ENCODE results near the gene BOLA2. TPM values are rescaled to one million over a fixed set of nuclear protein-coding genes. Genes with fewer than 3 reads are reported as not detected.
"Not testable (repeated sequence)": the region's sequence is repeated elsewhere in the genome, so short reads cannot be mapped to it uniquely, and the experiment has no call there.

The BOLA2 gene
- total RNA-seq, 1 donor from 2014 or later: 24.7 TPM

DNA sequence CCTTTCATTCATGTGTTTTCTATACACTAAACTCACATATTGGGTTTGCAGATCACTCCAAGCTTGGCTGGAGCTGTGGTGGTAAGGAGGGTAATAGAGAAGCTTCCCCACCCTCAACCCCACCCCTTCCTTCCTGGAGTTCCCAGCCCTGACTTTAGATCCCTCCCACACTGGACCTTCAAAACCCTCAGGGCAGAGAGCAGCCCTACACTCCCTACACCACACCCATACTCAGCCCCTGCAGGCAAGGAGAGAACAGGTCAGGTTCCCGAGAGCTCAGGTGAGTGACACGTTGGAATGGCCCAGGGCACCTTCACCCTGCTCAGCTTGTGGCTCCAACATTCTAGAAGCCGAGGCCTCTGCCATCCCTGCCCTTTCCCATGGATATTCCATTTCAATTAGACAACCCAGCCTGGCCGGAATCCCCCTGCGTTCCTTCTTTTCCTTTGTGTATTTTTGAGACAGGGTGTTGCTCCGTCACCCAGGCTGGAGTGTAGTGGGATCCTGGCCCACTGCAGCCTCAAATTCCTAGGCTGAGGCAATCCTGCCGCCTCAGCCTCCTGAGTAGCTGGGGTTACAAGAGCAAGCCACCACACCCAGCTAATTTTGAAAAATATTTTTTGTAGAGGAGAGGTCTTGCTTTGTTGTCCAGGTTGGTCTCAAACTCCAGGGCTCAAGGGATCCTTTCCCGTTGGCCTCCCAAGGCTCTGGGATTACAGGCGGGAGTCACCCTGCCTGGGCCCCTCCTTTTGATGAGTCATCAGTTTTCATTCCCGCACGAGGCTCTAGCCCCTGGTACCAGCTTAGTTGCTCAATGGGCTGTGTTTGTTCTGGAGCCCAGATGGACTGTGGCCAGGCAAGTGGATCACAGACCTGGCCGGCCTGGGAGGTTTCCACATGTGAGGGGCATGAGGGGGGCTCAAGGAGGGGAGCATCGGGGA lies 5.8 kb upstream of the BOLA2 start, which contains the start of gene SULT1A4:
Gene SULT1A4, plus strand, starts transcription at position 208 of the 941 bp plus-strand sequence. CDS start 1,473 bp downstream, outside the sequence.
- not testable (repeated sequence) for DNase-seq (ENCODE audit: low spot score); H3F3A ChIP-seq (ENCODE audit: low read depth); H3K4me2 ChIP-seq; H3K79me2 ChIP-seq (ENCODE audit: low read depth); H3K4me1 ChIP-seq; H4K20me1 ChIP-seq (ENCODE audit: low read depth); H3K9me3 ChIP-seq (ENCODE audit: low read depth); H3K36me3 Mint-ChIP-seq; H3K27ac Mint-ChIP-seq; H3K9me3 Mint-ChIP-seq; H3K4me3 ChIP-seq; H3K4me3 Mint-ChIP-seq; H3K27me3 ChIP-seq; H3K27ac ChIP-seq; H3K9ac ChIP-seq; H3K27me3 Mint-ChIP-seq (ENCODE audit: insufficient read depth, low read depth); H3K36me3 ChIP-seq; H3K4me1 Mint-ChIP-seq; H2AFZ ChIP-seq (replicated peaks)

DNA sequence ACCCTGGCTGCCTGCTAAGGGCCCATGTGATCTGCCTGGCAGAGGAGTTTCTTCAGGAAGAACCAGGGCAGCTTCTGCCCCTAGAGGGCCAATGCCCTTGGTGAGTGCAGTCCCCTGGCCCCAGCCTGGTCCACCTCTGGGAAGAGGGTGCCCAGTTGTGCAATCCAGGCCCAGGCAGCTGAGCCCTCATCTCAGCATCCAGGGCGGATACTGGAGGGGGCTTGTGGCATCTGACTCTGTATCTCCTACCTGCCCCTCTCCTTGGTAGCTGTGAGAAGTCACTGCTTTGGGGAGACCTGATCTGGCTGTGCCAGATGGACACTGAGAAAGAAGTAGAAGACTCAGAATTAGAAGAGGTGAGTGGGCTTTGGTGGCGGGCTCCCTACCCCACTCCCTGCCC lies 3.5 kb upstream of the BOLA2 start:
- not testable (repeated sequence) for H3K4me2 ChIP-seq; H3F3A ChIP-seq (ENCODE audit: low read depth); H3K36me3 ChIP-seq; H3K79me2 ChIP-seq (ENCODE audit: low read depth); H3K27me3 Mint-ChIP-seq (ENCODE audit: insufficient read depth, low read depth); H3K4me3 Mint-ChIP-seq; H3K27ac Mint-ChIP-seq; H4K20me1 ChIP-seq (ENCODE audit: low read depth); H3K4me3 ChIP-seq; H3K4me1 ChIP-seq; H3K9ac ChIP-seq; H3K4me1 Mint-ChIP-seq; H3K9me3 ChIP-seq (ENCODE audit: low read depth); H3K27me3 ChIP-seq; H3K9me3 Mint-ChIP-seq; H3K36me3 Mint-ChIP-seq; H2AFZ ChIP-seq (replicated peaks); H3K27ac ChIP-seq; DNase-seq (ENCODE audit: low spot score)

GRCh38 chr16:29454828-29455227 lies 677 bp upstream of the BOLA2 start:
- not testable (repeated sequence) for H3K27me3 Mint-ChIP-seq (ENCODE audit: insufficient read depth, low read depth); H3K36me3 ChIP-seq

DNA sequence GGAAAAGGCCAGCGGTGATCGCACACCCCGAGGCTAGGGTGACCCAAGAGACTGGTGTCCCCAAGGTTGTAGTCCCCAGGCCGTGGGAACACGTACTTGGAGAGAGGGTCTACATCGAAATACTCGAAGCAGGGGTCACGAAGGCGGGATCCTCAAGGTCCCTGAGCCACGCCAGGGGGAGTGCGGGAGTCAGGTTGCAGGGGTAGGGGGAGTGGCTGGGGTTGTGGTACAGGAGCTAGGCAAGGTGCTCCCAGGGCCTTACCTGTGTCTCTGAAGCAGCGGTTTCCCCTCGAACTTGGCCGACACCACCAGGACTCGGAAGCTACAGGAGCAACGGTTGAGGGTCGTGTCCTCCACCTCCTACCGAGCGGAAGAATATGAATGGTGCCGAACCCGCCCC lies 397 bp downstream of the BOLA2 start:
- not testable (repeated sequence) for H2AFZ ChIP-seq (replicated peaks); H4K20me1 ChIP-seq (ENCODE audit: low read depth); H3K9me3 Mint-ChIP-seq; H3K36me3 Mint-ChIP-seq; DNase-seq (ENCODE audit: low spot score); H3K9ac ChIP-seq; H3K27me3 Mint-ChIP-seq (ENCODE audit: insufficient read depth, low read depth); H3K27me3 ChIP-seq; H3K4me3 Mint-ChIP-seq; H3F3A ChIP-seq (ENCODE audit: low read depth); H3K27ac Mint-ChIP-seq; H3K36me3 ChIP-seq; H3K4me2 ChIP-seq; H3K27ac ChIP-seq; H3K9me3 ChIP-seq (ENCODE audit: low read depth); H3K4me1 ChIP-seq; H3K4me3 ChIP-seq; H3K4me1 Mint-ChIP-seq; H3K79me2 ChIP-seq (ENCODE audit: low read depth)

More at GRCh38 chr16:29454828-29455227, 677 bp upstream of the BOLA2 start:
- not testable (repeated sequence) for H3K27ac ChIP-seq; H4K20me1 ChIP-seq (ENCODE audit: low read depth); H3K9ac ChIP-seq; DNase-seq (ENCODE audit: low spot score); H3K4me2 ChIP-seq; H3K9me3 ChIP-seq (ENCODE audit: low read depth); H3K27me3 ChIP-seq; H3K9me3 Mint-ChIP-seq; H3K4me1 Mint-ChIP-seq; H3K4me3 ChIP-seq; H2AFZ ChIP-seq (replicated peaks); H3K27ac Mint-ChIP-seq; H3K36me3 Mint-ChIP-seq; H3F3A ChIP-seq (ENCODE audit: low read depth); H3K4me3 Mint-ChIP-seq; H3K4me1 ChIP-seq; H3K79me2 ChIP-seq (ENCODE audit: low read depth)

GRCh38 chr16:29425390-29425789 lies 28.8 kb downstream of the BOLA2 start:
- not testable (repeated sequence) for H4K20me1 ChIP-seq (ENCODE audit: low read depth); H3K27ac ChIP-seq; H3K9ac ChIP-seq; H3F3A ChIP-seq (ENCODE audit: low read depth); H3K4me3 ChIP-seq; H3K9me3 Mint-ChIP-seq; DNase-seq (ENCODE audit: low spot score); H3K4me1 Mint-ChIP-seq; H3K79me2 ChIP-seq (ENCODE audit: low read depth); H3K4me3 Mint-ChIP-seq; H3K36me3 Mint-ChIP-seq; H3K9me3 ChIP-seq (ENCODE audit: low read depth); H3K27me3 ChIP-seq; H3K4me2 ChIP-seq; H3K36me3 ChIP-seq; H3K4me1 ChIP-seq; H3K27ac Mint-ChIP-seq; H2AFZ ChIP-seq (replicated peaks); H3K27me3 Mint-ChIP-seq (ENCODE audit: insufficient read depth, low read depth)

DNA sequence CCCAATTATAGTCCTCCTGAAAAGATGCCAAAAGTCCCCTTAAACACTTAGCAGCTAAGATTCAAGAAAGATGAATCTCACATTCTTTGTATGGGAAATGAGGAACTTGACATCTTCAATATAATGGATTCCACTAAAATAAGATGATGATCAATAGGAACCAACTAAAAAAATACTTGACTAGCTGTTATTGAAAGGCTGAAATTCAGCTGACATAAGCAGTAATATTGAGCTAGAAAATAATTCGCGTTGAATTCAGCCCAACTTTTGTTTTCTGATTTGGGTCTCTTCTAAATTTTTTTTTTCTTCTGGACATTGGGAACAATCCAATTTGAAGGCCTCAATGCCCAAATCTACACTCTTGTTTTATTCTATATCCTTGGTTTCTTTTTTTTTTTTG lies 30.6 kb downstream of the BOLA2 start:
- not testable (repeated sequence) for H4K20me1 ChIP-seq (ENCODE audit: low read depth); H3K4me1 Mint-ChIP-seq; H3K36me3 Mint-ChIP-seq; H3K27ac Mint-ChIP-seq; H3K79me2 ChIP-seq (ENCODE audit: low read depth); H3K27ac ChIP-seq; H3K9me3 ChIP-seq (ENCODE audit: low read depth); H3K4me3 Mint-ChIP-seq; H3F3A ChIP-seq (ENCODE audit: low read depth); H3K4me1 ChIP-seq; H3K9me3 Mint-ChIP-seq; H3K4me3 ChIP-seq; H3K36me3 ChIP-seq; DNase-seq (ENCODE audit: low spot score); H3K4me2 ChIP-seq; H3K27me3 ChIP-seq; H3K9ac ChIP-seq; H3K27me3 Mint-ChIP-seq (ENCODE audit: insufficient read depth, low read depth); H2AFZ ChIP-seq (replicated peaks)

GRCh38 chr16:29405249-29405648 lies 48.9 kb downstream of the BOLA2 start:
- not testable (repeated sequence) for H3K27me3 ChIP-seq; H2AFZ ChIP-seq (replicated peaks); H3K4me3 ChIP-seq; H3K36me3 Mint-ChIP-seq; H4K20me1 ChIP-seq (ENCODE audit: low read depth); H3K4me1 Mint-ChIP-seq; H3K9ac ChIP-seq; H3K79me2 ChIP-seq (ENCODE audit: low read depth); H3K9me3 ChIP-seq (ENCODE audit: low read depth); DNase-seq (ENCODE audit: low spot score); H3F3A ChIP-seq (ENCODE audit: low read depth); H3K27me3 Mint-ChIP-seq (ENCODE audit: insufficient read depth, low read depth); H3K4me2 ChIP-seq; H3K27ac Mint-ChIP-seq; H3K9me3 Mint-ChIP-seq; H3K36me3 ChIP-seq; H3K4me1 ChIP-seq; H3K27ac ChIP-seq; H3K4me3 Mint-ChIP-seq
